Measurements from ENCODE around the gene STK25. TPM values are rescaled to one million over a fixed set of nuclear protein-coding genes. Genes with fewer than 3 reads are reported as not detected.

STK25 gene
- total RNA-seq, 1 donor = 227 TPM

DNA sequence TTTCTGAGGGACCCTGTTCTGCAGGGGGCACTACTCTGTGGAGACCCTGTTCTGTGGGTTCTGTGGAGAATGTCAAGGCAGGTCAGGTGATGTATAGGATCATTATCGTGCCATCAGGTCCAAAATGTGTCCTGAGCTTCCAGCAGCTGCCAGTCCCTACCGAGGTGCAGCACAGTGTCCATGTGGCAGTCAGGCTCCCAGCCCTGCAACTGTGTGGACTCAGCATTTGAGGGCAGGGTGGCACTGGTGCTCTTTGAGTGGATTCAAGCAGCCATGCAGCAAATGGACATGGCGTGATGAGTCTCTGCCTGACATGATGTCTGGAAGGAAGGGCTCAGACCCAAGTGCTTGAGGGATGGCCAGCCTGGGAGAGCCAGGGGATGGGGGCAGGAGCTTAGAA, 35.0 kb downstream of the STK25 start:
- TF ChIP-seq, protein P1, sequence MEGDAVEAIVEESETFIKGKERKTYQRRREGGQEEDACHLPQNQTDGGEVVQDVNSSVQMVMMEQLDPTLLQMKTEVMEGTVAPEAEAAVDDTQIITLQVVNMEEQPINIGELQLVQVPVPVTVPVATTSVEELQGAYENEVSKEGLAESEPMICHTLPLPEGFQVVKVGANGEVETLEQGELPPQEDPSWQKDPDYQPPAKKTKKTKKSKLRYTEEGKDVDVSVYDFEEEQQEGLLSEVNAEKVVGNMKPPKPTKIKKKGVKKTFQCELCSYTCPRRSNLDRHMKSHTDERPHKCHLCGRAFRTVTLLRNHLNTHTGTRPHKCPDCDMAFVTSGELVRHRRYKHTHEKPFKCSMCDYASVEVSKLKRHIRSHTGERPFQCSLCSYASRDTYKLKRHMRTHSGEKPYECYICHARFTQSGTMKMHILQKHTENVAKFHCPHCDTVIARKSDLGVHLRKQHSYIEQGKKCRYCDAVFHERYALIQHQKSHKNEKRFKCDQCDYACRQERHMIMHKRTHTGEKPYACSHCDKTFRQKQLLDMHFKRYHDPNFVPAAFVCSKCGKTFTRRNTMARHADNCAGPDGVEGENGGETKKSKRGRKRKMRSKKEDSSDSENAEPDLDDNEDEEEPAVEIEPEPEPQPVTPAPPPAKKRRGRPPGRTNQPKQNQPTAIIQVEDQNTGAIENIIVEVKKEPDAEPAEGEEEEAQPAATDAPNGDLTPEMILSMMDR (IDR thresholded peaks at IDR 0.05; ENCODE audit: extremely low read depth, low read depth, low read length) = no peak
- H3K4me3 ChIP-seq (ENCODE audit: insufficient read depth, low read length) = no peak overlapping the region
- DNase-seq (ENCODE audit: insufficient read length, low spot score, missing footprints) = peak; percentile 72

DNA sequence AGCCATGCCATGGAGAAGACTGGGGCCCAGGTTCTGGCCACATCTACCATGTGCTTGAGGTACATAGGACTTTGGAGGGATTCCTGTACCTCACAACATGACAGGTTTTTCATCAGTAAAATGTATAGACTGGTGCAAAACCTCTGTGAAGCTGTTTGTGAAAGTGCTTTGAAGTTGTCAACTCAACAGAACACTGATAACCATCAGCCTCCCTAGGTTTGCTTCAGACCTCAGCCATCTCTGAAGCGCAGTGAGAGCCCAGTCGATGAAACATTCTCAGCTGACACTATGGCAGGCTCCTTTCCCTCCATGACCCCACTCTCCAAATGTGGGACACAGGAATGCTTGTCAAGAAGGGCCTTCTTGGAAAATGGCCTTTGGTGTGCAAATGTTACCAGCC, 38.6 kb downstream of the STK25 start:
- Histone ChIP-seq H3K9me3 (ENCODE audit: low read depth, low read length) (no peaks in the 10 kb centered on the region), H3K4me2 (ENCODE audit: insufficient read depth, low read length) (no peak overlapping the region), H3K79me2 (ENCODE audit: insufficient read depth, low read length) (no peaks in the 10 kb centered on the region), H3K4me3 (ENCODE audit: insufficient read depth, low read length) (no peak overlapping the region), H3K27ac (ENCODE audit: low read depth, low read length) (no peak overlapping the region), H2AFZ (ENCODE audit: low read length) (no peak overlapping the region), H3K4me1 (ENCODE audit: insufficient read depth, low read length) (no peaks in the 10 kb centered on the region), H3K36me3 (ENCODE audit: insufficient read depth, low read length) (no peaks in the 10 kb centered on the region), H4K20me1 (ENCODE audit: insufficient read depth, low read length) (no peaks in the 10 kb centered on the region), H3K27me3 (ENCODE audit: insufficient read depth, low read length) (no peaks in the 10 kb centered on the region)
- TF ChIP-seq, protein P1 (IDR thresholded peaks at IDR 0.05; ENCODE audit: extremely low read depth, low read depth, low read length) = no peak
- DNase-seq (ENCODE audit: insufficient read length, low spot score, missing footprints) = peak; percentile 76

More for the DNA sequence above, 35.0 kb downstream of the STK25 start:
- H3K27me3 ChIP-seq (ENCODE audit: insufficient read depth, low read length) = no peaks in the 10 kb centered on the region
- no peak overlapping the region for H3K27ac ChIP-seq (ENCODE audit: low read depth, low read length)
- no peaks in the 10 kb centered on the region for H3K4me1 ChIP-seq (ENCODE audit: insufficient read depth, low read length)
- H4K20me1 ChIP-seq (ENCODE audit: insufficient read depth, low read length) = no peaks in the 10 kb centered on the region
- no peak overlapping the region for H3K4me2 ChIP-seq (ENCODE audit: insufficient read depth, low read length)
- no peaks in the 10 kb centered on the region for H3K9me3 ChIP-seq (ENCODE audit: low read depth, low read length)
- H2AFZ ChIP-seq (ENCODE audit: low read length) = no peak overlapping the region
- H3K36me3 ChIP-seq (ENCODE audit: insufficient read depth, low read length) = no peaks in the 10 kb centered on the region
- H3K79me2 ChIP-seq (ENCODE audit: insufficient read depth, low read length) = no peaks in the 10 kb centered on the region

DNA sequence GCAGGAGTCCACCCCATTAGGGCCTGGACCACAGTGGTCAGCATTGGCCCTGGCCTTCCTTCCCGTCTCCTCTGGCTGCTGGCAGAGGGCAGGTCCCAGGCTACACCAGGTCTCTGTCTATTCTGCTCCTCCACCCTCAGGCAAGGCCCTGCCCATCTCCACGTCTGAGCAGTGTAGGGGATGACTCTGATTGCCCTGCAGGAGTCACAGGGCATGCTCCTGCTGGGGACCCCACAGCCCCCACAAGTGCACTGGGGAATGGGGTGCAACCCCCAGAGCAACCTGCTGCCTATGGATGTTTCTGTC, 40.0 kb downstream of the STK25 start:
- TF ChIP-seq, protein P1 (IDR thresholded peaks at IDR 0.05; ENCODE audit: extremely low read depth, low read depth, low read length) = no peak
- Histone ChIP-seq H3K27ac (ENCODE audit: low read depth, low read length) (no peak overlapping the region), H3K79me2 (ENCODE audit: insufficient read depth, low read length) (no peaks in the 10 kb centered on the region), H2AFZ (ENCODE audit: low read length) (no peak overlapping the region), H3K36me3 (ENCODE audit: insufficient read depth, low read length) (no peaks in the 10 kb centered on the region), H3K9me3 (ENCODE audit: low read depth, low read length) (no peaks in the 10 kb centered on the region), H3K4me1 (ENCODE audit: insufficient read depth, low read length) (no peaks in the 10 kb centered on the region), H3K27me3 (ENCODE audit: insufficient read depth, low read length) (no peaks in the 10 kb centered on the region), H3K4me2 (ENCODE audit: insufficient read depth, low read length) (no peak overlapping the region), H3K4me3 (ENCODE audit: insufficient read depth, low read length) (no peak overlapping the region), H4K20me1 (ENCODE audit: insufficient read depth, low read length) (no peaks in the 10 kb centered on the region)
- no peak for DNase-seq (ENCODE audit: insufficient read length, low spot score, missing footprints)

DNA sequence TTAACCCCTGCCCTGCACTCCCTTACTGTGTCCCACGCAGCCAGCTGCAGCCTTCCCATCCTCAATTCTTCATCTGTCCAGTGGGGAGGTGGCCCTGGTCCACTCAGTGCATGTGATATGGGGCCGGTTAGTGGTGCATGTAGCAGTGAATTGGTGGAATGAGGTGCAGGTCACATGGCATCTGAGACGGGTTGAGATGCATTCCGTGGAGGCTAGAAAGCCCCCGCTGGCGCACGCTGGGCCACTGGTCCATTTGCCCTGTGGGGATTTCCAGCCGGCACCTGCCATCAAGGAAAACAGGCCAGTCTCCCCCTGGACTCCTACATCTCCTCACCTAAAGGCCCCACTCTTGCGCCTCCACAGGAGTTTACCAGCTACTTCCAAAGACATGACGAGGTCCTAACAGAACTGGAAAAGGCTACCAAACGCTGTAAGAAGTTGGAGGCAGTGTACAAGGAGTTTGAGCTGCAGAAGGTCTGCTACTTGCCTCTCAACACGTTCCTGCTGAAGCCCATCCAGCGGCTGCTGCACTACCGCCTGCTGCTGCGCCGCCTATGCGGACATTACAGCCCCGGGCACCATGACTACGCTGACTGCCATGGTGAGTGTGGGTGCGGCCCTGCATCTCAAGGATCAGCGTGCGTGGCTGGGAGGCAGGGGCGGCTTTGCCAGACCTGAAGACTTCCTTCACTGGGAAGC, 40.5 kb downstream of the STK25 start:
- no peak overlapping the region for H2AFZ ChIP-seq (ENCODE audit: low read length)
- no peaks in the 10 kb centered on the region for H4K20me1 ChIP-seq (ENCODE audit: insufficient read depth, low read length)
- no peak overlapping the region for H3K4me3 ChIP-seq (ENCODE audit: insufficient read depth, low read length)
- no peaks in the 10 kb centered on the region for H3K79me2 ChIP-seq (ENCODE audit: insufficient read depth, low read length)
- no peaks in the 10 kb centered on the region for H3K27me3 ChIP-seq (ENCODE audit: insufficient read depth, low read length)
- no peak for DNase-seq (ENCODE audit: insufficient read length, low spot score, missing footprints)
- TF ChIP-seq, protein P1 (IDR thresholded peaks at IDR 0.05; ENCODE audit: extremely low read depth, low read depth, low read length) = no peak
- H3K4me2 ChIP-seq (ENCODE audit: insufficient read depth, low read length) = no peak overlapping the region
- no peaks in the 10 kb centered on the region for H3K36me3 ChIP-seq (ENCODE audit: insufficient read depth, low read length)
- H3K4me1 ChIP-seq (ENCODE audit: insufficient read depth, low read length) = no peaks in the 10 kb centered on the region
- no peak overlapping the region for H3K27ac ChIP-seq (ENCODE audit: low read depth, low read length)
- no peaks in the 10 kb centered on the region for H3K9me3 ChIP-seq (ENCODE audit: low read depth, low read length)

Measured in osteoblast (primary cell).